Hematopoietic multipotent progenitor cell (in vitro differentiated cells): ENCODE results near the gene ETS2. TPM values are rescaled to one million over a fixed set of nuclear protein-coding genes. Genes with fewer than 3 reads are reported as not detected.
"Not testable (repeated sequence)": the region's sequence is repeated elsewhere in the genome, so short reads cannot be mapped to it uniquely, and the experiment has no call there.

Source experiments
- DNase-seq, 3 donors: peaks; one replicate each; pipeline ENCODE4 v3.0.0-alpha.2; 2011 to 2015; ENCODE audit warnings: low read depth in 2 of 3, low spot score in 2 of 3
- total RNA-seq: library from RNA; depleted of rRNA; stranded (reverse); fragments of >200 nt; gene quantifications from one replicate; pipeline ENCODE4 v1.2.3, GENCODE V29; 2012

Gene ETS2
- total RNA-seq, 1 donor: 87.3 TPM

DNA sequence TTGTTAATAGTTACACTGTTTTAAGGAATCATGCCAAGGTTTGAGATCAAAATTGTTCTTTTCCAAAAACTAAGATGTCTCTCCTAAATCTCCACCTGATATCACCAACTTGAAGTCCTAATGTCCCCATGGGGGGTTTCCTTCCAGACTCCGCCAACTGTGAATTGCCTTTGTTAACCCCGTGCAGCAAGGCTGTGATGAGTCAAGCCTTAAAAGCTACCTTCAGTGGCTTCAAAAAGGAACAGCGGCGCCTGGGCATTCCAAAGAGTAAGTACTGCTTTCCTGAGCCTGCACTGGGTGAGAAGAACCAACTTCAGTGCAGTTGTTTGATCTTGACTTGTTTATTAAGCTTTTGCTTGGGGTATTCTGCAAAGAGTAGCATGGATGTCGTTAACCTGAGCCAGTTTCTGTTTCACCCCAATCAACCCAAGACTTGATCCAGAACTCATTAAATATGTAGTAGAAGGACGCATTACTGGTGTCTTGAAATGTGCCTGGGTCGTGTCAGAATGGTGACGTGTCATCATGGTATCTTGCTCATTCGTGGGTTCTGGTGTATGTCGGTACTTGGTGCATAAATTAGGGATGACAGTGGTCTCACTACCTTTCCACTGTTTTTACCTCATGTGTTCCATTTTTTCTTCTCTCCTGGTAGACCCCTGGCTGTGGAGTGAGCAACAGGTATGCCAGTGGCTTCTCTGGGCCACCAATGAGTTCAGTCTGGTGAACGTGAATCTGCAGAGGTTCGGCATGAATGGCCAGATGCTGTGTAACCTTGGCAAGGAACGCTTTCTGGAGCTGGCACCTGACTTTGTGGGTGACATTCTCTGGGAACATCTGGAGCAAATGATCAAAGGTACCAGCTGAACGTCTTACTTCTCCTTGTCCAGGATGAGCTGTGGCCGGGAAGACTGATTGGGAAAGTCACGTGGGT is 8.7 kb downstream of the ETS2 start:
- DNase-seq: no peak

- no peak for DNase-seq
Observed at GRCh38 chr21:38815060-38815405, 9.3 kb downstream of the ETS2 start.

- DNase-seq: no peak
Observed at GRCh38 chr21:38816400-38816977, 10.8 kb downstream of the ETS2 start.

DNA sequence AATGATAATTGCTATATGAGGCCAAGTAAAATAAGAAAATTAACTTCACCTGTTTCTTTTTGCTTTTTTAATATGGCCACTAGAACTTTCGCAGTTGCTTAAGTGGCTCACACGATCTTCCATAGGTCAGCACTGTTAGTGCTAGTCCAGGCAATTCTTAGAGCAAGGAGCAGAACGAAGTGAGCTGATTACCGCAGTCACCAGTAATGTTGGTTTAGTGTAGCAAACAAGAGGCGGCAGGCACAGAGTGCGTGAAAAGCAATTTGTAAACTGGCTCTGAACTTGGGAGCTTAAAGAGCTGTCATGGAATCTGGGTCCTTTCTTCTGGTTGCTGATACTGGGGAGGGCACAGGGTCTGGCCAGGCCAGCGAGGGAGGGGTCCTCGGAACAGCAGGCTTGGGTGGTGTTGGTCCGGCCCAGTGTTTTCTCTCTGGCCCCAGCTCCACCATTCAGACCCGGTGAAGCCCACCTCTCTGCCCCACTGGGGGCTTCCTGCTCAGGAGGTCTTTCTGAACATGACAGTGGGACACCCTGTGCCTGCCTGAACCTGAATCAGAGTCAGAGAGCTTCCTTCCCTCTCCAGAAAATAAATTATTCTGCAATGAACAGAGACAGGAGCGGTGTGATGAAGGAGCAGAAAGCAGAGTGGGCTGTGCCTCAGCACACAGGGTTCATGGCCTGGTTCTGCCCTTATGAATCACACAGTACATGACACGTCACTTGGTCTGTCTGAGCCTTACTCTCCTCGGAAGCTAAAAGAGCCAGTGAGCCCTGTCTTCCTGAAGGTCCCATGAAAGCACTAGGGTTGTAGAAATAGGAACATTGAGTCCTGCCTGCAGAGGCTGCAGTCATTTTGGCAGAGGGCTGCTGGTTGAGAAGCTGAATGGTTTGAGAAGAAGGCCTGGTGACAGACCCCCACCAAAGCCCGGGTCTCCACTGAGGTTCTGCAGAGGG is 11.9 kb downstream of the ETS2 start:
- DNase-seq: no peak

- no peak for DNase-seq
Observed at GRCh38 chr21:38818325-38818723, 12.6 kb downstream of the ETS2 start.

DNA sequence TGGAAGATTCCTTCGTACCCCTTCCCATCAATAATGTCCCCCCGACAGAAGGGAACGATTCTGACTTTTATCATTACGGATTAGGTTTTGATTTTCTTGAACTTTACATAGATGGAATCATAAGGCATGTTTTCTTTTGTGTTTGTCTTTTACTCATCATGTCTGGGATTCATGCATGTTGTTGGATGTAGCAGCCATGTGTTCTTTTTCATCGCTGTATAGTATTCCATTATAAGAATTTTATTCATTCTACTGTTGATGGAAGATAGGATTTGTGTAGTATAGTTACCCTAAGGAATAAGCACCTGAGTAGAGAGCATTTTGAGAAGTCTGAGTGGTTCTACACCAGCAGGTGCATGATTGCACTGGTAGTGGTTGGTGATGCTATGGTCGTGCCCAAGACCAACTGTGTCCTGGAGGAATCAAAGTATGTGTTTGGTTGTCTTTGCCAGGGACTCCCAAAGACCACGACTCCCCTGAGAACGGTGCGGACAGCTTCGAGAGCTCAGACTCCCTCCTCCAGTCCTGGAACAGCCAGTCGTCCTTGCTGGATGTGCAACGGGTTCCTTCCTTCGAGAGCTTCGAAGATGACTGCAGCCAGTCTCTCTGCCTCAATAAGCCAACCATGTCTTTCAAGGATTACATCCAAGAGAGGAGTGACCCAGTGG is 13.5 kb downstream of the ETS2 start:
- DNase-seq: no peak

GRCh38 chr21:38819719-38820159 is 14.0 kb downstream of the ETS2 start:
- no peak for DNase-seq

DNA sequence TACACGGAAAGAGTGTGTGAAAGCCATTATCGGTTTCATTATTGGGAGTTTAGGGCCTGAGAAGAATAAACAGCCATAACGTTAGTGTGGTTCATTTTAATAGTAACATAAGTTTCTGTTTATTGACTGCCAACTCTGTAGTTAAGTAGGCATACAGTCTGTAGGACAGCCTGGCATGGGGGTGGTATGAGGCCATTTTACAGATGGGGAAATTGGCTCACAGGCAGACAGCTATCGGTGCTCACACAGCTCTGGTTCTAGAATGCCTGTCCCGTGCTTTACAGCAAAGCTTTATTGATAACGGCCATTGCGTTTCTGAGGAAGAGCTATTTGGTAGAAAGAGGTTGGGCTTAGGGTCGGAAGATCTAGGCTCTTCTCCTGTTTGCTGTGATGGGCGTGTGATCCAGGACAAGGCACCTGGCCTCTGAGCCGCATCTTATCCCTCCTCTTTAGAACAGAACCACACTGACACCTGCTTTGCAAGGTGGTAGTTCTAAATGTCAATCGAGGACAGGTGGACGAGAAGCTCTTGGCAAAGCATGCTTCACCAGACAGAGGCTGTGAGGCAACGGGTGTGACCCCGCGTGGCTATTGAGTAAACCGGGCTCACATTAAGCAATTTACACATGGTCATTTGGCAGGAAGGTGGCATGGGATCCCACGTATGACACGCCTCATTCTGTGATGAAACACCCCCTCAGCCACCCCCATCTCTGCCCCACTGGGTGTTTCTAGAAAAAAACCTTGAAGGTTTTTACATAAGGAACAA is 14.9 kb downstream of the ETS2 start:
- no peak for DNase-seq

- DNase-seq: no peak
Observed at GRCh38 chr21:38821248-38821647, 15.5 kb downstream of the ETS2 start.

GRCh38 chr21:38821959-38822682 is 16.4 kb downstream of the ETS2 start:
- DNase-seq: no peak

DNA sequence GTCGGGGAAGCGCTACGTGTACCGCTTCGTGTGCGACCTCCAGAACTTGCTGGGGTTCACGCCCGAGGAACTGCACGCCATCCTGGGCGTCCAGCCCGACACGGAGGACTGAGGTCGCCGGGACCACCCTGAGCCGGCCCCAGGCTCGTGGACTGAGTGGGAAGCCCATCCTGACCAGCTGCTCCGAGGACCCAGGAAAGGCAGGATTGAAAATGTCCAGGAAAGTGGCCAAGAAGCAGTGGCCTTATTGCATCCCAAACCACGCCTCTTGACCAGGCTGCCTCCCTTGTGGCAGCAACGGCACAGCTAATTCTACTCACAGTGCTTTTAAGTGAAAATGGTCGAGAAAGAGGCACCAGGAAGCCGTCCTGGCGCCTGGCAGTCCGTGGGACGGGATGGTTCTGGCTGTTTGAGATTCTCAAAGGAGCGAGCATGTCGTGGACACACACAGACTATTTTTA is 17.1 kb downstream of the ETS2 start:
- DNase-seq: no peak

DNA sequence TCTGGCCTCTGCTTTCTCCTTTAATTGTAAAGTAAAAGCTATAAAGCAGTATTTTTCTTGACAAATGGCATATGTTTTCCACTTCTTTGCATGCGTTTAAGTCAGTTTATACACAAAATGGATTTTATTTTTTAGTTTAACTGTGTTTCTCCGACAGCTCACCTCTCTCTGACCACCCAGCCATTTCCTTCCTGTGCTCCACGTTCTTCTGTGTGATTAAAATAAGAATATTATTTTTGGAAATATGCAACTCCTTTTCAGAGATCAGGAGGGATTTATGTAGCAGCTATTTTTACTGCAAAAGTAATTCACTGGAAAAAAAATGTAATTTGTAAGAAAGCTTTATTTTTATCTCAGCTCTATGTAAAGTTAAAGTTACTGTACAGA is 18.0 kb downstream of the ETS2 start:
- no peak for DNase-seq

- no peak for DNase-seq
Observed at GRCh38 chr21:38824124-38824822, 18.5 kb downstream of the ETS2 start.

- no peak for DNase-seq
Observed at GRCh38 chr21:38825269-38825668, 19.5 kb downstream of the ETS2 start.

- no peak for DNase-seq
Observed at GRCh38 chr21:38825921-38826320, 20.2 kb downstream of the ETS2 start.

GRCh38 chr21:38828111-38828510 is 22.4 kb downstream of the ETS2 start:
- DNase-seq: not testable (repeated sequence)

DNA sequence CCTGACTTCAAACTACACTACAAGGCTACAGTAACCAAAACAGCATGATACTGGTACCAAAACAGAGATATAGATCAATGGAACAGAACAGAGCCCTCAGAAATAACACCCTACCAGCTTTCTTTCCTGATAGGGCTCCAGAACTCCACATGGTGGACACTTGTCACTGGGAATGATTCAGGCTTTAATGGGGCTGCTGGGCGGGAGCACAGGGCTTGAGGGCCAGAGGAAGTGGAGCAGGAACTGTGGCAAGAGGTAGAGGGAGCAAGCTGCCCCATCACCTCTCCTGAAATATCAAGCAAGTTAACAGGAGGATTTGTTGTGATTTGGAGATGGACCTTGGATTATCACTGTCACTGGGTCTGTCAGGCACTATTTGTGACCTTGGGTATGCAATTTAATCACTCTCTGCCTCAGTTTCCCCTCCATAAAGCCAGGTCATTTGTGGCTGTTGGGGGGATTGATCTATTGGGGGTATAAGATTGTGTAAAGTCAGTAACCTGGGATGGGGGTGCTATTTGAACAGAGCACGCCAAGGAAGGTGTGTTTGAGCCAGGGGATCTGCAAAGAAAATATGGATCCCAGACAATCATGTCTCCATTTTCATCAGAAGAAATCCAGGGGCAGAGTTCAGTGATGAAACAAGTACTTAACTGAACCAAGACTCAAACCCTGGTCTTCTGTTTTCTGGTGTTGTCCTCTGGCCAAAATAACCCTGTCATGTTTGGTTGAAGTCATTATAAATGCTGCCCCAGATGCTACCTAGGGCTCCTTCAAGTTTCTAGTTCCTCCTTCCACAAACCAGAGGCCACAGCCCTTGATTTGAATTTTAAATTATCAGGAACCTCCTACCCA is 25.2 kb downstream of the ETS2 start:
- no peak for DNase-seq
